Endothelial cell of umbilical vein (primary cell): ENCODE measurements around the gene STK32C. TPM values are rescaled to one million over a fixed set of nuclear protein-coding genes. Genes with fewer than 3 reads are reported as not detected.

Source experiments
- BruUV-seq: library from RNA; stranded (reverse); fragments of 400-500 nt; replicated peaks from 2 replicates; lab custom pipeline; 2021; lab: Mats Ljungman, UMichigan
- CTCF ChIA-PET: fragments of 300-600, 350-600 bp; sonication (Branson Sonifier 250); formaldehyde crosslinking; loops from one replicate; lab custom pipeline; 2021; ENCODE audit warnings: antibody characterized with exemption, inconsistent platforms; lab: Charles Lee
- POLR2A ChIA-PET: fragments of 300-600, 350-600 bp; sonication (Branson Sonifier 250); formaldehyde crosslinking; loops from one replicate; lab custom pipeline; 2021; ENCODE audit warnings: antibody characterized with exemption, inconsistent platforms; lab: Charles Lee
- DNase-seq: peaks from one replicate; pipeline ENCODE4 v3.0.0-alpha.2; 2011; ENCODE audit warnings: low read depth, low spot score
- FAIRE-seq: peaks from 2 replicates; lab custom pipeline; 2011; peaks lifted over from hg19 to GRCh38; lab: Jason Lieb, UNC
- H2AFZ ChIP-seq: 2 replicates; pipeline ENCODE4 v1.6.0; 2012; ENCODE audit warnings: low read depth, low read length, control low read depth, inconsistent platforms
- H3K27ac ChIP-seq: 2 replicates; pipeline ENCODE4 v1.5.1; 2011; ENCODE audit warnings: low read depth, mild to moderate bottlenecking, control low read depth, low read length, moderate library complexity; ENCODE audit not compliant: insufficient read depth
- H3K27me3 ChIP-seq, 2 experiments: 2 replicates each; pipeline versions ENCODE4 v1.6.0 to v1.6.1; 2011; ENCODE audit warnings: low read length in 2 of 2, mixed read lengths in 1 of 2; ENCODE audit not compliant: control insufficient read depth in 2 of 2, insufficient read depth in 2 of 2
- H3K36me3 ChIP-seq, 2 experiments: 2 replicates in 1 of 2; 3 replicates in 1 of 2; pipeline ENCODE4 v1.5.1; 2011; ENCODE audit warnings: low read length in 2 of 2, mild to moderate bottlenecking in 1 of 2, moderate library complexity in 1 of 2; ENCODE audit not compliant: control insufficient read depth in 2 of 2, insufficient read depth in 2 of 2; ENCODE audit errors: extremely low read depth in 1 of 2
- H3K4me1 ChIP-seq: 3 replicates; pipeline ENCODE4 v1.5.1; 2011; ENCODE audit warnings: mild to moderate bottlenecking, low read length; ENCODE audit not compliant: control insufficient read depth, insufficient read depth; ENCODE audit errors: extremely low read depth
- H3K4me2 ChIP-seq: 2 replicates; pipeline ENCODE4 v1.6.1; 2011; ENCODE audit warnings: low read length, control low read depth, mixed read lengths; ENCODE audit not compliant: insufficient read depth
- H3K4me3 ChIP-seq, 3 experiments: fragments of 200-600 bp in 1 of 3; sonication (generic), shearing (Covaris generic) in 1 of 3; replicated peaks in 1 of 3; 2 replicates each; pipeline ENCODE4 v1.5.1; 2011 to 2016; ENCODE audit warnings: control low read depth in 3 of 3, low read length in 3 of 3, mild to moderate bottlenecking in 2 of 3, inconsistent platforms in 1 of 3, low read depth in 1 of 3, moderate library complexity in 1 of 3; ENCODE audit not compliant: insufficient read depth in 1 of 3
- H3K79me2 ChIP-seq: 2 replicates; pipeline ENCODE4 v1.6.0; 2012; ENCODE audit warnings: low read length, inconsistent platforms; ENCODE audit not compliant: control insufficient read depth, insufficient read depth
- H3K9ac ChIP-seq: replicated peaks from 2 replicates; pipeline ENCODE3; 2011; ENCODE audit warnings: low read length, control low read depth; ENCODE audit not compliant: insufficient read depth; ENCODE audit errors: extremely low read depth
- H3K9me1 ChIP-seq: replicated peaks from 3 replicates; pipeline ENCODE4 v1.6.0; 2011; ENCODE audit warnings: mild to moderate bottlenecking, low read length; ENCODE audit not compliant: control insufficient read depth, insufficient read depth; ENCODE audit errors: extremely low read depth
- H3K9me3 ChIP-seq: replicated peaks from 2 replicates; pipeline ENCODE4 v1.5.1; 2012; ENCODE audit warnings: low read length, inconsistent platforms; ENCODE audit not compliant: control insufficient read depth, insufficient read depth
- H4K20me1 ChIP-seq: replicated peaks from 2 replicates; pipeline ENCODE3; 2011; ENCODE audit warnings: mild to moderate bottlenecking, low read length; ENCODE audit not compliant: control insufficient read depth, insufficient read depth; ENCODE audit errors: extremely low read depth
- EZH2 ChIP-seq: IDR thresholded peaks from 2 replicates; pipeline ENCODE4 v1.6.1; 2012; ENCODE audit warnings: borderline replicate concordance, low read depth, mild to moderate bottlenecking, moderate library complexity, low read length, inconsistent platforms; ENCODE audit not compliant: severe bottlenecking
- FOS ChIP-seq: IDR thresholded peaks from 2 replicates; pipeline ENCODE4 v1.6.1; 2011; ENCODE audit warnings: mild to moderate bottlenecking, low read length, moderate library complexity, borderline replicate concordance; ENCODE audit not compliant: insufficient read depth
- GATA2 ChIP-seq: IDR thresholded peaks from 2 replicates; pipeline ENCODE4 v1.7.0; 2011; ENCODE audit warnings: low read depth, mild to moderate bottlenecking, moderate library complexity, mixed read lengths, low read length; ENCODE audit not compliant: insufficient read length, insufficient read depth
- MYC ChIP-seq: IDR thresholded peaks from one replicate; pipeline ENCODE4 v1.6.1; 2011; ENCODE audit warnings: mild to moderate bottlenecking, low read depth, low read length
- POLR2A ChIP-seq: IDR thresholded peaks from 2 replicates; pipeline ENCODE4 v1.6.1; 2012; ENCODE audit warnings: low read depth, mild to moderate bottlenecking, control low read depth, low read length
- POLR2AphosphoS5 ChIP-seq: IDR thresholded peaks from 2 replicates; pipeline ENCODE4 v1.6.1; 2012; ENCODE audit warnings: low read depth, mild to moderate bottlenecking, control low read depth, low read length, moderate library complexity; ENCODE audit not compliant: insufficient read depth
- dilution Hi-C: fragments of 300-500 bp; cut with MboI; formaldehyde crosslinking; loops from one replicate; pipeline ENCODE4 v1.15.0; 2019; ENCODE audit warnings: low sequenced_read_pairs; ENCODE audit not compliant: extremely low pct_ligation_motif_present
- intact Hi-C: fragments of 100-400 bp; cut with micrococcal nuclease; formaldehyde crosslinking; loops from one replicate; pipeline ENCODE4 v1.10.0; 2022
- polyA plus RNA-seq, 4 experiments: library from polyadenylated mRNA; depleted of rRNA in 3 of 4; stranded (reverse) in 3 of 4; unstranded in 1 of 4; fragments of >200 nt; gene quantifications; 2 replicates each; pipeline versions ENCODE4 v1.2.1 to v1.2.3, GENCODE V29; 2011 to 2012; ENCODE audit warnings: missing spikeins in 1 of 4
- total RNA-seq: library from RNA; stranded (reverse); gene quantifications from 2 replicates; pipeline ENCODE4 v1.2.3, GENCODE V29; 2021
- TF ChIP-seq, protein P1 (sequence below), 2 donors: IDR thresholded peaks; 1 replicate in 1 of 2; 2 replicates in 1 of 2; pipeline ENCODE4 v1.5.1; 2011; ENCODE audit warnings: low read length in 2 of 2, mild to moderate bottlenecking in 2 of 2, moderate library complexity in 2 of 2, control low read depth in 1 of 2, inconsistent platforms in 1 of 2, low read depth in 1 of 2; ENCODE audit not compliant: insufficient read depth in 1 of 2; ENCODE audit errors: extremely low read depth in 1 of 2
- TF ChIP-seq, protein P2 (sequence below): IDR thresholded peaks from 2 replicates; pipeline ENCODE4 v1.6.1; 2011; ENCODE audit not compliant: insufficient read depth, insufficient read length

The STK32C gene
- total and polyA plus RNA-seq, 2 donors (not counting 3 experiments of a cell fraction or from before 2014, with no cell fraction given), result 5.4 to 14.1 TPM

DNA sequence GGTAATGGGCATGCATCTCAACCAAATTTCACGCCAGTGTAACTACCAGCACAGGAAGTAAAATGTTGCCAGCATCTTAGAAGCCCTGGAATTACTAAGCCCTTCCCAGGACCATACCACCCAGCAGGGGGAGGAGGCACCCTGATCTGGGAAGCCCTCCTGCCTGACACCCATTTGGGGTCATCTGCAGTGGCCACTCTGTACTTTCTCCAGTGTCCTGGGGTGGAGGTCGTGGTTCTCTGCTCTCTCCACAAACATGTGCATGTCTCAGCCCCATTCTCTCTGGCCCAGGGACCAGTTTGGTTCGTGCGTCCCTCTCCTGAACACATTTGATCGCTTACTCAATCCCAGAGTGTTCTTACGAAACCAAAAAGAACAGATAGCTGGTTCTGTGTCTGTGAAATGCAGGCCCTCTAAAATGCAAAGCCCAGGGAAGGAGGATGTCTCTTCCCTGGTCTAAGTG is 14.9 kb upstream of the STK32C start:
- Histone ChIP-seq H3K9me3 (no peaks in the 10 kb centered on the region), H3K9ac (no peak overlapping the region), H3K27ac (no peak overlapping the region), H3K36me3 (no peaks in the 10 kb centered on the region), H3K4me2 (no peak overlapping the region), H2AFZ (no peak overlapping the region), H3K79me2 (peaks cover 3% of the 10 kb centered on the region), H3K9me1 (no peaks in the 10 kb centered on the region), H3K4me3 (no peak overlapping the region), H3K27me3 (no peaks in the 10 kb centered on the region), H3K4me1 (peaks cover 5% of the 10 kb centered on the region), H4K20me1 (no peaks in the 10 kb centered on the region)
- FAIRE-seq (no peak), DNase-seq (no peak)
- BruUV-seq, result no TSS peak
- no peak for TF ChIP-seq POLR2A
- no peak for TF ChIP-seq POLR2AphosphoS5
- TF ChIP-seq, protein P1, sequence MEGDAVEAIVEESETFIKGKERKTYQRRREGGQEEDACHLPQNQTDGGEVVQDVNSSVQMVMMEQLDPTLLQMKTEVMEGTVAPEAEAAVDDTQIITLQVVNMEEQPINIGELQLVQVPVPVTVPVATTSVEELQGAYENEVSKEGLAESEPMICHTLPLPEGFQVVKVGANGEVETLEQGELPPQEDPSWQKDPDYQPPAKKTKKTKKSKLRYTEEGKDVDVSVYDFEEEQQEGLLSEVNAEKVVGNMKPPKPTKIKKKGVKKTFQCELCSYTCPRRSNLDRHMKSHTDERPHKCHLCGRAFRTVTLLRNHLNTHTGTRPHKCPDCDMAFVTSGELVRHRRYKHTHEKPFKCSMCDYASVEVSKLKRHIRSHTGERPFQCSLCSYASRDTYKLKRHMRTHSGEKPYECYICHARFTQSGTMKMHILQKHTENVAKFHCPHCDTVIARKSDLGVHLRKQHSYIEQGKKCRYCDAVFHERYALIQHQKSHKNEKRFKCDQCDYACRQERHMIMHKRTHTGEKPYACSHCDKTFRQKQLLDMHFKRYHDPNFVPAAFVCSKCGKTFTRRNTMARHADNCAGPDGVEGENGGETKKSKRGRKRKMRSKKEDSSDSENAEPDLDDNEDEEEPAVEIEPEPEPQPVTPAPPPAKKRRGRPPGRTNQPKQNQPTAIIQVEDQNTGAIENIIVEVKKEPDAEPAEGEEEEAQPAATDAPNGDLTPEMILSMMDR (IDR thresholded peaks at IDR 0.05; ENCODE audit: extremely low read depth in 1 of 2, insufficient read depth in 1 of 2, low read depth in 1 of 2, low read length in 2 of 2), result no peak
- TF ChIP-seq FOS, result no peak
- TF ChIP-seq EZH2, result no peak
- TF ChIP-seq GATA2, result no peak
- TF ChIP-seq, protein P2, sequence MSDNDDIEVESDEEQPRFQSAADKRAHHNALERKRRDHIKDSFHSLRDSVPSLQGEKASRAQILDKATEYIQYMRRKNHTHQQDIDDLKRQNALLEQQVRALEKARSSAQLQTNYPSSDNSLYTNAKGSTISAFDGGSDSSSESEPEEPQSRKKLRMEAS, result no peak
- no peak for TF ChIP-seq MYC
- POLR2A ChIA-PET, result no interaction called here
- dilution Hi-C loops (no loop called here), intact Hi-C loops (no loop called here)
- CTCF ChIA-PET, result interaction anchor here (0.5 kb wide), 1 partner anchor 28 kb away, joined by 3 read pairs; no protein-coding TSS in a partner anchor
